HepG2 (cell line): ENCODE data around the gene EMILIN1. TPM values are rescaled to one million over a fixed set of nuclear protein-coding genes. Genes with fewer than 3 reads are reported as not detected.

Experiments used
- ATAC-seq: fragments of 200-7000 bp; cut with Tn5 transposase; 3 replicates; pipeline ENCODE4 v1.9.1; 2020; ENCODE audit warnings: mild to moderate bottlenecking, moderate library complexity
- BruUV-seq: library from RNA; stranded (reverse); fragments of 400-500 nt; replicated peaks from 2 replicates; lab custom pipeline; 2021; lab: Mats Ljungman, UMichigan
- CTCF ChIA-PET: fragments of 300-600 bp; formaldehyde crosslinking; extraction: SDS; loops from one replicate; lab custom pipeline; 2021; ENCODE audit warnings: low total read pairs, inconsistent platforms, low intra/inter-chr PET ratio; lab: Yijun Ruan, JAX
- POLR2A ChIA-PET: fragments of 350-600 bp; sonication (Branson Sonifier 250); formaldehyde crosslinking; loops from one replicate; lab custom pipeline; 2020; ENCODE audit warnings: antibody characterized with exemption, inconsistent platforms; lab: Yijun Ruan, JAX
- DNase-seq: peaks from one replicate; pipeline ENCODE4 v3.0.0-alpha.2; 2015; ENCODE audit warnings: low spot score
- FAIRE-seq: peaks from 3 replicates; lab custom pipeline; 2011; peaks lifted over from hg19 to GRCh38; lab: Jason Lieb, UNC
- H2AFZ ChIP-seq: one replicate; pipeline ENCODE4 v1.6.1; 2011; ENCODE audit warnings: low read length, inconsistent platforms
- H3K27ac ChIP-seq: fragments of 300-600 bp; 3 replicates; pipeline ENCODE4 v1.8.0; 2011; ENCODE audit warnings: mixed run types, mild to moderate bottlenecking, mixed read lengths, low read length, inconsistent platforms; ENCODE audit not compliant: insufficient read depth; ENCODE audit errors: extremely low read length
- H3K27me3 ChIP-seq, 2 experiments: fragments of 200-600 bp in 1 of 2; 2 replicates in 1 of 2; 3 replicates in 1 of 2; pipeline versions ENCODE4 v1.6.0 to v1.8.0; 2011; ENCODE audit warnings: low read length in 2 of 2, mild to moderate bottlenecking in 2 of 2, moderate library complexity in 2 of 2, inconsistent platforms in 1 of 2; ENCODE audit not compliant: insufficient read depth in 2 of 2, control insufficient read depth in 1 of 2
- H3K36me3 ChIP-seq, 2 experiments: fragments of 200-600 bp in 1 of 2; replicated peaks in 1 of 2; 2 replicates in 1 of 2; 3 replicates in 1 of 2; pipeline versions ENCODE4 v1.5.1 to v1.8.0; 2011; ENCODE audit warnings: low read length in 2 of 2, inconsistent platforms in 1 of 2; ENCODE audit not compliant: insufficient read depth in 2 of 2, control insufficient read depth in 1 of 2
- H3K4me1 ChIP-seq: 2 replicates; pipeline ENCODE4 v1.5.1; 2012; ENCODE audit warnings: low read length, inconsistent platforms; ENCODE audit not compliant: insufficient read depth
- H3K4me2 ChIP-seq: 2 replicates; pipeline ENCODE4 v1.6.0; 2011; ENCODE audit warnings: low read depth, low read length, inconsistent platforms
- H3K4me3 ChIP-seq, 3 experiments: fragments of 200-600 bp in 1 of 3; sonication (generic), shearing (Covaris generic) in 1 of 3; replicated peaks in 1 of 3; 2 replicates each; pipeline ENCODE4 v1.5.1; 2011 to 2016; ENCODE audit warnings: low read length in 3 of 3, inconsistent platforms in 2 of 3, low read depth in 2 of 3, mild to moderate bottlenecking in 2 of 3, control low read depth in 1 of 3, mixed read lengths in 1 of 3; ENCODE audit not compliant: insufficient read depth in 1 of 3
- H3K79me2 ChIP-seq: one replicate; pipeline ENCODE4 v1.6.1; 2011; ENCODE audit warnings: low read length, inconsistent platforms; ENCODE audit not compliant: insufficient read depth
- H3K9ac ChIP-seq: 2 replicates; pipeline ENCODE4 v1.6.0; 2011; ENCODE audit warnings: mild to moderate bottlenecking, low read depth, low read length, inconsistent platforms; ENCODE audit not compliant: insufficient read depth
- H3K9me3 ChIP-seq: 2 replicates; pipeline ENCODE4 v1.5.1; 2012; ENCODE audit warnings: mild to moderate bottlenecking, low read length
- H4K20me1 ChIP-seq: 2 replicates; pipeline ENCODE4 v1.6.0; 2011; ENCODE audit warnings: inconsistent platforms, mild to moderate bottlenecking, low read length, moderate library complexity; ENCODE audit not compliant: insufficient read depth
- DDIT3 ChIP-seq: sonication (generic); formaldehyde crosslinking; IDR thresholded peaks from 2 replicates; pipeline ENCODE4 v1.4.0; 2020; ENCODE audit warnings: mild to moderate bottlenecking, missing genetic modification reagents
- FOXA3 ChIP-seq: IDR thresholded peaks from 2 replicates; pipeline ENCODE4 v1.6.1; 2016; ENCODE audit warnings: missing genetic modification reagents, missing compliant biosample characterization
- GABPA ChIP-seq, 2 experiments: IDR thresholded peaks; 2 replicates each; pipeline ENCODE4 v1.6.1; 2011 to 2016; ENCODE audit warnings: low read depth in 2 of 2, low read length in 1 of 2, missing biosample characterization in 1 of 2, missing genetic modification characterization in 1 of 2
- HMGXB4 ChIP-seq, 2 experiments: sonication (generic) in 1 of 2; formaldehyde crosslinking in 1 of 2; IDR thresholded peaks; 2 replicates each; pipeline versions ENCODE4 v1.4.0 to v1.6.1; 2018 to 2020; ENCODE audit warnings: missing genetic modification reagents in 2 of 2, borderline replicate concordance in 1 of 2, low read depth in 1 of 2, mild to moderate bottlenecking in 1 of 2, missing biosample characterization in 1 of 2
- HNRNPUL1 ChIP-seq: fragments of 200-400 bp; formaldehyde crosslinking; IDR thresholded peaks from 2 replicates; pipeline ENCODE4 v1.6.1; 2017; ENCODE audit warnings: low read depth, mild to moderate bottlenecking, low read length, moderate library complexity
- HOXA9 ChIP-seq: sonication (generic); formaldehyde crosslinking; IDR thresholded peaks from 2 replicates; pipeline ENCODE4 v1.8.1; 2022; ENCODE audit warnings: missing genetic modification reagents, mild to moderate bottlenecking, moderate library complexity, borderline replicate concordance
- SMAD1 ChIP-seq: sonication (generic); formaldehyde crosslinking; IDR thresholded peaks from 2 replicates; pipeline ENCODE4 v1.4.0; 2020; ENCODE audit warnings: missing genetic modification reagents, low read depth, mild to moderate bottlenecking, borderline replicate concordance
- SP140L ChIP-seq: sonication (generic); formaldehyde crosslinking; IDR thresholded peaks from 2 replicates; pipeline ENCODE4 v1.4.0; 2020; ENCODE audit warnings: missing genetic modification reagents, borderline replicate concordance
- THAP7 ChIP-seq: sonication (generic); formaldehyde crosslinking; IDR thresholded peaks from 2 replicates; pipeline ENCODE4 v1.8.1; 2023; ENCODE audit warnings: mild to moderate bottlenecking, missing genetic modification reagents
- TP53 ChIP-seq: sonication (generic); formaldehyde crosslinking; conservative IDR thresholded peaks from 2 replicates; pipeline ENCODE4 v1.4.0; 2020; ENCODE audit warnings: missing genetic modification reagents
- ZBTB7A ChIP-seq: sonication (generic); formaldehyde crosslinking; IDR thresholded peaks from 2 replicates; pipeline ENCODE4 v1.8.0; 2022; ENCODE audit warnings: mild to moderate bottlenecking, missing genetic modification reagents
- ZFP82 ChIP-seq: sonication (generic); formaldehyde crosslinking; IDR thresholded peaks from 2 replicates; pipeline ENCODE4 v1.5.1; 2020; ENCODE audit warnings: mild to moderate bottlenecking, missing genetic modification reagents, borderline replicate concordance
- ZNF468 ChIP-seq: sonication (generic); formaldehyde crosslinking; IDR thresholded peaks from 2 replicates; pipeline ENCODE4 v1.8.0; 2022; ENCODE audit warnings: mild to moderate bottlenecking, moderate library complexity, missing genetic modification reagents
- ZNF503 ChIP-seq: sonication (generic); formaldehyde crosslinking; IDR thresholded peaks from 2 replicates; pipeline ENCODE4 v1.4.0; 2020; ENCODE audit warnings: missing genetic modification reagents
- ZNF652 ChIP-seq: IDR thresholded peaks from 2 replicates; pipeline ENCODE4 v1.6.1; 2016; ENCODE audit warnings: low read depth, borderline replicate concordance
- WGBS: methylation state at CpG from one replicate; pipeline ENCODE4 v1.1.6; 2017; ENCODE audit warnings: low lambda C conversion rate; 5-methylcytosine and 5-hydroxymethylcytosine counted together
- in situ Hi-C: cut with HindIII; loops from 2 replicates; pipeline ENCODE4 v1.10.0; 2017; ENCODE audit warnings: low pct_unique_long_range_greater_than_20kb; ENCODE audit not compliant: extremely low pct_ligation_motif_present
- intact Hi-C: fragments of 100-400 bp; cut with micrococcal nuclease; formaldehyde crosslinking; loops from one replicate; pipeline ENCODE4 v1.10.0; 2022; ENCODE audit not compliant: unreplicated experiment
- polyA plus RNA-seq, 8 experiments: library from polyadenylated mRNA; depleted of rRNA in 3 of 8; stranded (reverse) in 7 of 8; unstranded in 1 of 8; fragments of >200 nt; fragmentation: Illumina TruSeq in 4 of 8; extraction: Trizol in 4 of 8; gene quantifications; 2 replicates each; pipeline versions ENCODE4 v1.2.1 to v1.2.3, GENCODE V29; 2011 to 2016; ENCODE audit warnings: low read depth in 4 of 8, missing spikeins in 1 of 8, mixed read lengths in 1 of 8; ENCODE audit not compliant: insufficient read depth in 1 of 8
- total RNA-seq, 5 experiments: library from RNA; depleted of rRNA; stranded (reverse); fragments of >200 nt; fragmentation: Illumina TruSeq; extraction: Trizol; gene quantifications; 2 replicates each; pipeline ENCODE4 v1.2.3, GENCODE V29; 2016; ENCODE audit warnings: low read depth in 1 of 5
- TF ChIP-seq, protein P1 (sequence below): sonication (generic); formaldehyde crosslinking; IDR thresholded peaks from 2 replicates; pipeline ENCODE4 v1.4.0; 2020; ENCODE audit warnings: missing genetic modification reagents

EMILIN1 gene
- total and polyA plus RNA-seq, 2 of the 13 experiments (the other 11 are each of a cell fraction or from before 2014, with no cell fraction given), result 8.1 to 9.7 TPM

DNA sequence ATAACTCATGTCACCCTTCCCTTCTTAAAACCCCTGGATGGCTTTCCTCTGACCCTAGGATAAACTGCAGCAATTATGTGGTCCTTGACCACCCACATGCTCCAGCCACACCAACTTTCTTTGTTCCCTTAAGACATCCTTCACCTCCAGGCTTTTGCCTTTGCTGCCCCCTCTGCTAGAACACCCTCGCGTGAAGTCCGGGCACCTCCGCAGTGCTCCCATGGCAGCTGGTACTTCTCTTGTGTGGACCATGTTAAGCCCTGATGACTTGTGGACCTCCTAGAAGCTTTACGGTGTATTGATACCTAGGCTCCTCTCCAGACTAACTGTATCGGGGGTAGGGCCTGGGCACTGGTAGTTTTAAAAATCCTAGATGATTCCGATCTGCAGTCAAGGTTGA lies 44.4 kb downstream of the EMILIN1 start:
- ATAC-seq (peak; percentile 1; the same call in 2 of the 3 replicates), FAIRE-seq (no peak), DNase-seq (no peak)
- Histone ChIP-seq H3K9ac (peak overlapping the region; percentile 66; the same call in 1 of the 2 replicates), H3K36me3 (no peaks in the 10 kb centered on the region), H3K79me2 (no peaks in the 10 kb centered on the region), H4K20me1 (no peaks in the 10 kb centered on the region), H3K4me1 (peaks cover 63% of the 10 kb centered on the region), H2AFZ (peak overlapping the region; percentile 4), H3K27me3 (peaks cover 2 to 48% of the 10 kb centered on the region in 2 experiments; a peak in 4 of 5 replicates), H3K27ac (no peak overlapping the region), H3K4me2 (peak overlapping the region; percentile 99), H3K9me3 (no peaks in the 10 kb centered on the region), H3K4me3 (peak overlapping the region; percentile 46 to 80 (median 62); a peak in 3 of 6 replicates)
- intact Hi-C loops (loop anchor here (1.0 kb wide), 1 partner anchor 12 kb away; the partner anchor contains the start of gene PREB), in situ Hi-C loops (no loop called here)
- WGBS, result 47% methylated on average over 7 of the region's 7 CpGs
- BruUV-seq, result no TSS peak
- ChIA-PET CTCF (no interaction called here), POLR2A (interaction anchor here (0.9 to 5.3 kb wide), 11 partner anchors 10 to 72 kb away, joined by 3 to 76 read pairs (median 5); partner anchors contain the start of genes KHK, OST4, PREB and PRR30)
- TF ChIP-seq FOXA3 (CRISPR knock-in tag) (no peak), ZNF468 (CRISPR knock-in tag) (no peak), GABPA (IDR thresholded peaks at IDR 0.05; ENCODE audit: low read depth, low read length) (no peak), GABPA (CRISPR knock-in tag; IDR thresholded peaks at IDR 0.05; ENCODE audit: low read depth) (no peak), THAP7 (no peak), ZFP82 (CRISPR knock-in tag) (no peak), ZNF503 (CRISPR knock-in tag) (no peak), HOXA9 (CRISPR knock-in tag) (0 out of 2 replicates have a peak, but pooled peaks have one; percentile 48), DDIT3 (no peak), ZBTB7A (CRISPR knock-in tag) (no peak), TP53 (CRISPR knock-in tag) (no peak), HMGXB4 (CRISPR knock-in tag; IDR thresholded peaks at IDR 0.05; ENCODE audit: borderline replicate concordance in 1 of 2, low read depth in 1 of 2) (no peak), ZNF652 (CRISPR knock-in tag) (no peak), HNRNPUL1 (no peak), SMAD1 (CRISPR knock-in tag) (no peak), SP140L (CRISPR knock-in tag) (no peak)
- TF ChIP-seq, protein P1, sequence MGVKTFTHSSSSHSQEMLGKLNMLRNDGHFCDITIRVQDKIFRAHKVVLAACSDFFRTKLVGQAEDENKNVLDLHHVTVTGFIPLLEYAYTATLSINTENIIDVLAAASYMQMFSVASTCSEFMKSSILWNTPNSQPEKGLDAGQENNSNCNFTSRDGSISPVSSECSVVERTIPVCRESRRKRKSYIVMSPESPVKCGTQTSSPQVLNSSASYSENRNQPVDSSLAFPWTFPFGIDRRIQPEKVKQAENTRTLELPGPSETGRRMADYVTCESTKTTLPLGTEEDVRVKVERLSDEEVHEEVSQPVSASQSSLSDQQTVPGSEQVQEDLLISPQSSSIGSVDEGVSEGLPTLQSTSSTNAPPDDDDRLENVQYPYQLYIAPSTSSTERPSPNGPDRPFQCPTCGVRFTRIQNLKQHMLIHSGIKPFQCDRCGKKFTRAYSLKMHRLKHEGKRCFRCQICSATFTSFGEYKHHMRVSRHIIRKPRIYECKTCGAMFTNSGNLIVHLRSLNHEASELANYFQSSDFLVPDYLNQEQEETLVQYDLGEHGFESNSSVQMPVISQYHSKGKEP, result no peak
